Muscle layer of duodenum (tissue), 2 donors: ENCODE data around the gene NPHP1.
"Not testable (repeated sequence)": the region's sequence is repeated elsewhere in the genome, so short reads cannot be mapped to it uniquely, and the experiment has no call there.

ENCODE experiments used
- H3K27ac ChIP-seq: one replicate; pipeline ENCODE4 v1.7.0; 2013; ENCODE audit warnings: mild to moderate bottlenecking, low read length
- H3K27me3 ChIP-seq: one replicate; pipeline ENCODE4 v1.7.0; 2013; ENCODE audit warnings: low read depth, mild to moderate bottlenecking, control low read depth, low read length
- H3K36me3 ChIP-seq, 2 donors: one replicate each; pipeline ENCODE4 v1.7.0; 2013; ENCODE audit warnings: low read length in 2 of 2, control low read depth in 1 of 2, mild to moderate bottlenecking in 1 of 2; ENCODE audit not compliant: insufficient read depth in 2 of 2, control insufficient read depth in 1 of 2
- H3K4me1 ChIP-seq, 2 donors: one replicate each; pipeline ENCODE4 v1.7.0; 2013; ENCODE audit warnings: low read length in 2 of 2, mild to moderate bottlenecking in 2 of 2, control low read depth in 1 of 2, moderate library complexity in 1 of 2; ENCODE audit not compliant: insufficient read depth in 2 of 2, control insufficient read depth in 1 of 2
- H3K4me3 ChIP-seq, 2 donors: one replicate each; pipeline ENCODE4 v1.7.0; 2013; ENCODE audit warnings: low read length in 2 of 2, low read depth in 1 of 2, mild to moderate bottlenecking in 1 of 2
- H3K9me3 ChIP-seq, 2 donors: one replicate each; pipeline ENCODE4 v1.7.0; 2013; ENCODE audit warnings: low read length in 2 of 2, control low read depth in 1 of 2, mild to moderate bottlenecking in 1 of 2; ENCODE audit not compliant: control insufficient read depth in 1 of 2
- donor health status: healthy.

NPHP1 gene

GRCh38 chr2:110100480-110100879 is 104.3 kb downstream of the NPHP1 start:
- H3K27ac ChIP-seq: no peak overlapping the region
- H3K4me1 ChIP-seq: peaks cover 8 to 13% of the 10 kb centered on the region in 2 donors

DNA sequence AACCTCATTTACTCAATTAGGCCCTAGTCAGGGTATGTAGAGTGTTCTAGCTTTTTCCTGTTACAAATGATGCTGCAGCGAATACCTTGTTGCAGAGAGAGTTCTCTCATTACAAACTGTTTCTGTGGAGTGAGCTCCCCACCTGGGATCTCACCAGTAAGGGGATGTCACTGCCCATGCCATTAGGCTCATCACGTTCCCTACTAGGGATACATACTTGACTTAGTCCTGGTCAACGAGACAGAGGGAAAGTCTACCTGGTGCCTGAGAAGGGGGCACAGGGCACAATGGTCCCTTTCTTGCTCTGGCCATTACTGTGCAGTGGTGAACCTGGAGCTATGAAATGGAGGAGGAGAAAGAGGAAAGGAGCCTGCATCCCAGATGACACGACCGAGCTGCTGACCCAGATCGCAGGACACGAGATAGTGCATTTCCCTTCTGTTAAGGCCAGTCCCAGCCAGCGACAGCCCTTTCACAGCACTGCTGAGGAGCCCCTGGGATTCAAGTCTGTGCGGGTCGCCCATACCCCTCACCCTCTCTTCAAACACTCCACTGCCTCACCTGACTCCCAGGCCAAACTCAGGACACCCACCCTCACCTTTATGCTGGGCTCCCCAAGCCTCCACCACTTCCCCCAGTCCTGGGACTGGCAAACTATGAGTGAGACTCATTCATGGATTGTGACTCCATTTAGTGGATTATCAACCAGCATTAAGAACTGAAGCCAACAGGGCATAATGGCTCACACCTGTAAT is 105.2 kb downstream of the NPHP1 start:
- Histone ChIP-seq H3K27ac (no peak overlapping the region), H3K27me3 (no peaks in the 10 kb centered on the region), H3K9me3 (no peaks in the 10 kb centered on the region), H3K4me1 (peaks cover 8 to 13% of the 10 kb centered on the region in 2 donors), H3K36me3 (peaks cover 2 to 4% of the 10 kb centered on the region in 2 donors), H3K4me3 (no peak overlapping the region)

More at GRCh38 chr2:110100480-110100879, 104.3 kb downstream of the NPHP1 start:
- Histone ChIP-seq H3K9me3 (no peaks in the 10 kb centered on the region), H3K36me3 (peaks cover 4 to 5% of the 10 kb centered on the region in 2 donors), H3K27me3 (no peaks in the 10 kb centered on the region), H3K4me3 (no peak overlapping the region)

DNA sequence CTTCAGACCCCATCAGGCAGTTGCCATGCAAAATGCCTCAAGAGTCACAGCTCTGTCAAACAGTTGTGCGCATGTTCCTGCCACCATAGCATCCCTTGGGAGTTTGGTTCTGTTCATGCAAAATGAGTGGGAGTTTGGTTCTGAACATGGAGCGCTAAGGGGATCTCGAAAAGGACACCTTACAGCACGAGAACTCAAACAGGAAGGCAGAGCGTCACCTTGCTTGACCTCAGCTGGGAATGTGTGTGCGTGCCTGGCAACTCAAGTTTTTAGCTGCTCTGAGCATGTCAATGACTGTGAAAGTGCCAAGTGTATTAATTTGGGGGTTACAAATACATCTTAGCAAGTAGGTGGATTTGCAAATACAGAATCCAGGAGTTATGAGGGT is 105.8 kb downstream of the NPHP1 start:
- Histone ChIP-seq H3K4me1 (peaks cover 8 to 13% of the 10 kb centered on the region in 2 donors), H3K27ac (no peak overlapping the region), H3K4me3 (no peak overlapping the region)

GRCh38 chr2:110097506-110098220 is 107.2 kb downstream of the NPHP1 start:
- Histone ChIP-seq H3K27ac (no peak overlapping the region), H3K27me3 (no peaks in the 10 kb centered on the region), H3K4me1 (peaks cover 8 to 13% of the 10 kb centered on the region in 2 donors), H3K4me3 (no peak overlapping the region), H3K9me3 (no peaks in the 10 kb centered on the region), H3K36me3 (peaks cover 0 to 4% of the 10 kb centered on the region in 2 donors)

More for the DNA sequence above, 105.8 kb downstream of the NPHP1 start:
- peaks cover 0 to 4% of the 10 kb centered on the region in 2 donors for H3K36me3 ChIP-seq
- H3K27me3 ChIP-seq: no peaks in the 10 kb centered on the region
- H3K9me3 ChIP-seq: no peaks in the 10 kb centered on the region

GRCh38 chr2:110095994-110096633 is 108.7 kb downstream of the NPHP1 start:
- H3K4me3 ChIP-seq: no peak overlapping the region
- H3K36me3 ChIP-seq: no peaks in the 10 kb centered on the region
- peaks cover 0 to 6% of the 10 kb centered on the region in 2 donors for H3K4me1 ChIP-seq
- H3K27me3 ChIP-seq: no peaks in the 10 kb centered on the region
- H3K27ac ChIP-seq: no peak overlapping the region
- H3K9me3 ChIP-seq: no peaks in the 10 kb centered on the region

GRCh38 chr2:110094884-110095534 is 109.8 kb downstream of the NPHP1 start:
- H3K4me3 ChIP-seq, H3K27me3 ChIP-seq, H3K4me1 ChIP-seq, H3K27ac ChIP-seq, H3K9me3 ChIP-seq, H3K36me3 ChIP-seq: not testable (repeated sequence)

DNA sequence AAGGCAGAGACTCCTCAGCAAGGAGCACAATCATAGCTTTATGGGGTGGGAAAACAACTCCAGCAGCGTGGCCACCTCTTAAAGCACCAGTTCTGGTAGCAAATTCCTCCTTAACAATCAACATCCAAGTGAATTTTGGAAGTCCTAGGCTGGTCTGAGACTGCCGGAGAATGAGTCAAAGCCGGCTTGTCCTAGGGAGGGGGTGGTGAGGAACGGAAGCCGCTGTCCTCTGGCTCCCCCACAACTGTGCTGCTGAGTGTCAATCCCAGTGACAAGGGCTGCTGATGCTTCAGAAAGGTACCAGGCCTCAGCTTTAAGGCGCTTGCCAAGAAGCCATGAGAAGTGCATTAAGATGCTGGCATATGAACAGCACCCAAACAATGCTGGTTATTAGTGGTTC is 110.9 kb downstream of the NPHP1 start:
- H3K27me3 ChIP-seq, H3K4me1 ChIP-seq, H3K4me3 ChIP-seq, H3K36me3 ChIP-seq, H3K9me3 ChIP-seq, H3K27ac ChIP-seq: not testable (repeated sequence)

GRCh38 chr2:110090164-110090563 is 114.6 kb downstream of the NPHP1 start:
- not testable (repeated sequence) for H3K4me3 ChIP-seq, H3K4me1 ChIP-seq, H3K36me3 ChIP-seq, H3K27ac ChIP-seq, H3K9me3 ChIP-seq, H3K27me3 ChIP-seq

DNA sequence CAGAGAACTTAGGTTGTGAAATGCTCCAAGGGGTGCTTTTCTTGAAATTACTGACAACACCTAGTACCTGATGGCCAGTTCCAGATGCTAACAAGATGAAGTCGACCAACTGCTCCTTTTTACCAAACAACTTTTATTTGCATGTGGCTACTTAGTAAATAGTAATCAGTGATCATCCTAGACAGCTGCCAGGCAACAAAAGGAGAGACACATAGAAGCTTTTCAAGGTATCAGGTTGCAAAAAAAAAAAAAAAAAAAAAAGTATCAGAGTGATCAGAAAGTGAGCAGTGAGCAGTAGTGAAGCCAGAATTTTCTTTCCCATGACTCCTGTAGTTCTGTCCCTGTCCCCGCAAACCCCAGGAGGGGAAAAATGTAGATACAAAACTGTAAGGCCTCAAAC is 121.1 kb downstream of the NPHP1 start:
- not testable (repeated sequence) for H3K27ac ChIP-seq, H3K4me3 ChIP-seq, H3K27me3 ChIP-seq, H3K4me1 ChIP-seq, H3K9me3 ChIP-seq, H3K36me3 ChIP-seq

- not testable (repeated sequence) for H3K4me1 ChIP-seq, H3K4me3 ChIP-seq, H3K27me3 ChIP-seq, H3K36me3 ChIP-seq, H3K9me3 ChIP-seq, H3K27ac ChIP-seq
Observed at GRCh38 chr2:110083162-110083561, 121.7 kb downstream of the NPHP1 start.

DNA sequence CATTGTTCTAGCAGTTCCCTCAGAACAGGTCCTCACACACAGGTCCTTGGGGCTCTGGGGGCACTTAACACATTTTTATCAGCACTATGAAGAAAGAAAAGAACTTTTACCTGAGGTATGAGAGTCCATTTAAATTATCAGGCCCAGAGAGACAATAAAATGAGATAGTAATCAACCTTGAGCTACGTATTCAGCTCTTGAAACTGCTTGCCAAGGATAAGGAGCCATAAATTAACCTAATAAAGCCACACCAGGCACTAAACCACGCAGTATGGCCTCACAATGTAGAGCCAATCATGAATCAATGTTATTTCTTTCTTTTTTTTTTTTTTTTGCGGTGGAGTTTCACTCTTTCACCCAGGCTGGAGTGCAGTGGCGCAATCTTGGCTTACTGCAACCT is 126.7 kb downstream of the NPHP1 start:
- H3K27me3 ChIP-seq, H3K9me3 ChIP-seq, H3K4me1 ChIP-seq, H3K4me3 ChIP-seq, H3K36me3 ChIP-seq, H3K27ac ChIP-seq: not testable (repeated sequence)
